HTERT RPE-1 (cell line): ENCODE measurements around the gene SPI1.
"Not testable (repeated sequence)": the region's sequence is repeated elsewhere in the genome, so short reads cannot be mapped to it uniquely, and the experiment has no call there.

ENCODE experiments used
- in situ Hi-C: fragments of 300-500 bp; cut with MboI; formaldehyde crosslinking; loops from 4 replicates; pipeline ENCODE4 v1.14.3; 2020; ENCODE audit warnings: low sequenced_read_pairs

Gene SPI1

GRCh38 chr11:47328449-47329390 is 49.6 kb downstream of the SPI1 start:
- in situ Hi-C loops, result no loop called here

GRCh38 chr11:47327949-47328348 is 50.4 kb downstream of the SPI1 start:
- in situ Hi-C loops, result no loop called here

- in situ Hi-C loops, result no loop called here
These were observed 51.3 kb downstream of the SPI1 start for GRCh38 chr11:47327025-47327424.

GRCh38 chr11:47326198-47326597 is 52.1 kb downstream of the SPI1 start:
- in situ Hi-C loops, result no loop called here

GRCh38 chr11:47325271-47326041 is 52.9 kb downstream of the SPI1 start:
- in situ Hi-C loops, result no loop called here

GRCh38 chr11:47324520-47324919 is 53.8 kb downstream of the SPI1 start:
- in situ Hi-C loops, result no loop called here

- in situ Hi-C loops, result no loop called here
These were observed 60.2 kb downstream of the SPI1 start for GRCh38 chr11:47318166-47318565.

GRCh38 chr11:47317064-47317828 is 61.1 kb downstream of the SPI1 start:
- in situ Hi-C loops, result no loop called here

GRCh38 chr11:47316501-47316900 is 61.8 kb downstream of the SPI1 start:
- in situ Hi-C loops, result not testable (repeated sequence)

GRCh38 chr11:47314992-47315391 is 63.4 kb downstream of the SPI1 start:
- in situ Hi-C loops, result no loop called here

GRCh38 chr11:47308050-47308823 is 70.1 kb downstream of the SPI1 start:
- in situ Hi-C loops, result no loop called here

GRCh38 chr11:47306484-47306844 is 71.9 kb downstream of the SPI1 start:
- in situ Hi-C loops, result no loop called here

GRCh38 chr11:47305734-47306483 is 72.4 kb downstream of the SPI1 start:
- in situ Hi-C loops, result no loop called here
